Type B pancreatic cell (in vitro differentiated cells): Measurements from ENCODE around the gene DOK6. TPM values are rescaled to one million over a fixed set of nuclear protein-coding genes. Genes with fewer than 3 reads are reported as not detected.

Experiments used
- DNase-seq: peaks from one replicate; pipeline ENCODE4 v3.0.0; 2021; ENCODE audit warnings: mixed read lengths; ENCODE audit not compliant: unreplicated experiment; ENCODE audit errors: extremely low spot score
- H3K27ac Mint-ChIP-seq: 2 replicates; pipeline ENCODE4 v1.8.0; 2021; ENCODE audit warnings: mild to moderate bottlenecking, mixed read lengths
- H3K27me3 Mint-ChIP-seq: 2 replicates; pipeline ENCODE4 v1.8.0; 2021; ENCODE audit warnings: mixed read lengths
- H3K36me3 Mint-ChIP-seq: 2 replicates; pipeline ENCODE4 v1.8.0; 2021; ENCODE audit warnings: mixed read lengths
- H3K4me1 Mint-ChIP-seq: one replicate; pipeline ENCODE4 v1.8.0; 2021; ENCODE audit warnings: mixed read lengths; ENCODE audit not compliant: unreplicated experiment
- H3K4me3 Mint-ChIP-seq: 2 replicates; pipeline ENCODE4 v1.8.0; 2021; ENCODE audit warnings: mild to moderate bottlenecking, mixed read lengths
- H3K9me3 Mint-ChIP-seq: 2 replicates; pipeline ENCODE4 v1.8.0; 2021; ENCODE audit warnings: mixed read lengths
- CTCF ChIP-seq: fragments of 200-600 bp; sonication (generic); conservative IDR thresholded peaks from 2 replicates; pipeline ENCODE4 v1.5.0; 2021; ENCODE audit warnings: antibody characterized with exemption, mild to moderate bottlenecking
- total RNA-seq: library from RNA; stranded (reverse); gene quantifications from 2 replicates; pipeline ENCODE4 v1.2.1, GENCODE V29; 2021; ENCODE audit warnings: low replicate concordance

The DOK6 gene
- total RNA-seq, 1 donor from 2014 or later = 7.3 TPM

DNA sequence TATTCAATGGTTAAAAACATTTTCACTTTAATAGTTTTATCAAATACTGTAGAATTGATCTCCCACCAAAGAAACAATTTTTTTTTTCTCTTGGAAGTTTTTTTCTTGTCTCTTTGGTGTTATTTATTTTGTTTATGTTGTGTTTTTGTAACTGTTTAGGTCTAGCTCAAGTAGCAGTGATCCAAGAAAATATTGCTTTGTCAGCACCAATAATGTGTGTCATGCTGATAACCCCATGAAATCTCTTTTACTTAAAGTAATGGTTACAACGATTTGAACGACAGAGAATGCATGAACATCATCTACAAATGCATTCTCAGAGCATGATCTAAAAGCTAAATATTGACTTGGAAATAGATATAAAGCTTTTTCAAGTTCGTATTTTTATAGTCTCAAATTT, 122.9 kb downstream of the DOK6 start:
- peaks cover 4% of the 10 kb centered on the region for H3K4me1 Mint-ChIP-seq

GRCh38 chr18:69528435-69528834, 127.7 kb downstream of the DOK6 start:
- Mint-ChIP-seq H3K4me3 (no peak overlapping the region), H3K27me3 (no peaks in the 10 kb centered on the region), H3K27ac (no peak overlapping the region), H3K4me1 (peaks cover 7% of the 10 kb centered on the region), H3K36me3 (no peaks in the 10 kb centered on the region), H3K9me3 (no peaks in the 10 kb centered on the region)
- TF ChIP-seq CTCF = no peak
- no peak for DNase-seq

More for the DNA sequence above, 122.9 kb downstream of the DOK6 start:
- Mint-ChIP-seq H3K27ac (no peak overlapping the region), H3K4me3 (no peak overlapping the region), H3K27me3 (no peaks in the 10 kb centered on the region), H3K9me3 (no peaks in the 10 kb centered on the region), H3K36me3 (no peaks in the 10 kb centered on the region)
- TF ChIP-seq CTCF = no peak
- no peak for DNase-seq

DNA sequence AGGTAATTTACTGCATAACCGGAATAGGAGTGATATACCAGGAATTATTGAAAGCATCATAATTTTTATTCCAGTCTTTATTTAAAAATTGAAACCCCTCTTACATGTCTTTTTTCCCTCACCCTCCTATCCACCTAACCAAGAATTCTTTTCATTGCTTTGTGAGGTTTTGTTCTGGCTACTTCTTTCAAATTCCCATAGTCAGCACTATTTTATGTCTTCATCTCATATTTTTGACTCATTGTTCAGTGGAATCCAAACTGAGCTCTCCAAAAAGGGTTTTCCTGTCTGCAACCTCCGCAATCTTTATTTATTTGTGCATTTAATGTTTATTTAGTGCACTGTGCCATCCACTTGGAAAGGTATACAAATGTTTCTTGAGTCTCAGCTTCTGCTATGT, 128.5 kb downstream of the DOK6 start:
- Mint-ChIP-seq H3K27me3 (no peaks in the 10 kb centered on the region), H3K9me3 (no peaks in the 10 kb centered on the region), H3K4me3 (no peak overlapping the region), H3K27ac (no peak overlapping the region), H3K36me3 (no peaks in the 10 kb centered on the region), H3K4me1 (peaks cover 7% of the 10 kb centered on the region)
- TF ChIP-seq CTCF = no peak
- no peak for DNase-seq

GRCh38 chr18:69531973-69532372, 131.3 kb downstream of the DOK6 start:
- H3K4me1 Mint-ChIP-seq = peaks cover 7% of the 10 kb centered on the region
- H3K27me3 Mint-ChIP-seq = no peaks in the 10 kb centered on the region
- H3K36me3 Mint-ChIP-seq = no peaks in the 10 kb centered on the region
- DNase-seq = no peak
- no peak overlapping the region for H3K4me3 Mint-ChIP-seq
- no peak for TF ChIP-seq CTCF
- H3K9me3 Mint-ChIP-seq = no peaks in the 10 kb centered on the region
- no peak overlapping the region for H3K27ac Mint-ChIP-seq

DNA sequence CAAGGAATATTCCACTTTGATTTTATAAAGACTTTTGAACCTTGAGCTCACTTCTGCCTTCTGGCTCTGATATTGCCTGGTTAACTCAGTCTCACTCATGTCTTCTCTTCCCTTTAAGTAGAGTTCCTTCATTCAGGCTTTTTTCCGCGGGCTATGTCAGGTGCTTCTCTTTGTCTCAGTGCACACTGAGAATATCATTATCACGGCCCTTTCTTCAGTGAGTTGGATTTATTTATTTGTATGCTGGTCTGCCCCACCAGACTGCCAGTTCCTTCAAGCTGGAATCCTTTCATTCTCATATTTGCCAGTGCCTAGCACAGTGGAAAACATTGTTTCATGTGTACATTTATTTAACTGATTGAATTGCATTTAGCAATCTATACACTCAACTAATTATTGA, 136.5 kb downstream of the DOK6 start:
- Mint-ChIP-seq H3K27me3 (no peaks in the 10 kb centered on the region), H3K4me1 (no peaks in the 10 kb centered on the region), H3K4me3 (no peak overlapping the region), H3K9me3 (no peaks in the 10 kb centered on the region), H3K27ac (no peak overlapping the region), H3K36me3 (no peaks in the 10 kb centered on the region)
- TF ChIP-seq CTCF = no peak
- DNase-seq = no peak

DNA sequence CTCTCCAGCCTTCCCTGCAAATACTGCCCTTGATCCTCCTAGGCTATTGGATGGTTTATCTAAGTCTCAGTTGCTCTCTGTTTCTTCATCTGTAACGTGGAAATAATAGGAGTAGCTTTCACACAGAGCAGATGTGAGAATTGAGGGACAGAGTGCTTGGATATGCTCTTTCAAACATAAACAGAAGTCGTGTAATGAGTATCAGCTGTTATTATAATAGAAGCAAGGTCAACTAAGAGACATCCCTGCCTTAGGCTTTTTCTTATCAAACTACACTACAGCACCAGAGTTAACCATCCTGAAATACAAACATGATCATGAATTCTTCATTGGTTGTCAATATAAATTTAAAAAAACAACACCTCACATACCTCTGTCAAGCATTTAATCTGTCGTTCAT, 138.2 kb downstream of the DOK6 start:
- Mint-ChIP-seq H3K9me3 (no peaks in the 10 kb centered on the region), H3K27ac (no peak overlapping the region), H3K27me3 (no peaks in the 10 kb centered on the region), H3K4me1 (no peaks in the 10 kb centered on the region), H3K4me3 (no peak overlapping the region), H3K36me3 (no peaks in the 10 kb centered on the region)
- no peak for TF ChIP-seq CTCF
- DNase-seq = no peak
